HEK293 (cell line): ENCODE data around the gene PTPN6.

Source experiments
- CTCF ChIA-PET: fragments of 350-600 bp; formaldehyde crosslinking; extraction: SDS; loops from one replicate; lab custom pipeline; 2021; ENCODE audit warnings: antibody characterized with exemption; lab: Yijun Ruan, JAX
- POLR2A ChIA-PET: fragments of 300-600 bp; formaldehyde crosslinking; extraction: SDS; loops from one replicate; lab custom pipeline; 2020; ENCODE audit warnings: antibody characterized with exemption, inconsistent platforms; lab: Yijun Ruan, JAX
- H3K27ac ChIP-seq: fragments of 200-500 bp; sonication (Bioruptor generic); 2 replicates; pipeline ENCODE4 v1.5.1; 2014; ENCODE audit warnings: low read depth, low read length, control low read depth, inconsistent platforms; ENCODE audit errors: extremely low read depth
- H3K36me3 ChIP-seq, 2 experiments: fragments of 200-500 bp in 1 of 2; sonication (Bioruptor generic) in 1 of 2; 1 replicate in 1 of 2; 2 replicates in 1 of 2; pipeline ENCODE4 v1.5.1; 2014 to 2017; ENCODE audit warnings: inconsistent platforms in 2 of 2, low read length in 2 of 2; ENCODE audit not compliant: control insufficient read depth in 2 of 2, insufficient read depth in 1 of 2
- H3K4me1 ChIP-seq: fragments of 200-500 bp; sonication (Bioruptor generic); 2 replicates; pipeline ENCODE4 v1.5.1; 2014; ENCODE audit warnings: mild to moderate bottlenecking, low read length, inconsistent platforms; ENCODE audit not compliant: control insufficient read depth, insufficient read depth
- H3K4me3 ChIP-seq: 2 replicates; pipeline ENCODE4 v1.5.1; 2011; ENCODE audit warnings: low read depth, mild to moderate bottlenecking, control low read depth, low read length, moderate library complexity
- H3K9me3 ChIP-seq: fragments of 200-500 bp; sonication (Bioruptor generic); 2 replicates; pipeline ENCODE4 v1.5.1; 2014; ENCODE audit warnings: low read depth, low read length, inconsistent platforms; ENCODE audit not compliant: control insufficient read depth, insufficient read depth
- FEZF1 ChIP-seq: fragments of 450-650 bp; formaldehyde crosslinking; IDR thresholded peaks from 2 replicates; pipeline ENCODE4 v1.5.1; 2016; ENCODE audit warnings: missing biosample characterization, missing genetic modification characterization
- GLIS2 ChIP-seq: fragments of 450-650 bp; formaldehyde crosslinking; IDR thresholded peaks from 2 replicates; pipeline ENCODE4 v1.5.1; 2016; ENCODE audit warnings: missing biosample characterization, missing genetic modification characterization
- KLF1 ChIP-seq: fragments of 450-650 bp; formaldehyde crosslinking; IDR thresholded peaks from 2 replicates; pipeline ENCODE4 v1.5.1; 2016; ENCODE audit warnings: missing biosample characterization, missing genetic modification characterization
- KLF7 ChIP-seq: fragments of 450-650 bp; formaldehyde crosslinking; IDR thresholded peaks from 2 replicates; pipeline ENCODE4 v1.5.1; 2016; ENCODE audit warnings: missing biosample characterization, missing genetic modification characterization, borderline replicate concordance
- MZF1 ChIP-seq: fragments of 450-650 bp; formaldehyde crosslinking; IDR thresholded peaks from 2 replicates; pipeline ENCODE4 v1.5.1; 2017; ENCODE audit warnings: missing biosample characterization, missing genetic modification characterization, borderline replicate concordance
- ZBTB8A ChIP-seq: fragments of 450-650 bp; formaldehyde crosslinking; IDR thresholded peaks from 2 replicates; pipeline ENCODE4 v1.5.1; 2016; ENCODE audit warnings: missing biosample characterization, missing genetic modification characterization
- ZNF133 ChIP-seq: fragments of 450-650 bp; formaldehyde crosslinking; IDR thresholded peaks from 2 replicates; pipeline ENCODE4 v1.5.1; 2016; ENCODE audit warnings: missing biosample characterization, missing genetic modification characterization
- ZNF211 ChIP-seq: fragments of 450-650 bp; formaldehyde crosslinking; IDR thresholded peaks from 2 replicates; pipeline ENCODE4 v1.5.1; 2016; ENCODE audit warnings: low read depth, missing biosample characterization, missing genetic modification characterization
- ZNF248 ChIP-seq: fragments of 450-650 bp; formaldehyde crosslinking; IDR thresholded peaks from 2 replicates; pipeline ENCODE4 v1.5.1; 2017; ENCODE audit warnings: missing biosample characterization, missing genetic modification characterization
- ZNF433 ChIP-seq: fragments of 450-650 bp; formaldehyde crosslinking; IDR thresholded peaks from 2 replicates; pipeline ENCODE4 v1.5.1; 2016; ENCODE audit warnings: missing biosample characterization, missing genetic modification characterization, low read depth
- ZNF48 ChIP-seq: fragments of 450-650 bp; formaldehyde crosslinking; IDR thresholded peaks from 2 replicates; pipeline ENCODE4 v1.5.1; 2016; ENCODE audit warnings: missing biosample characterization, missing genetic modification characterization
- ZNF621 ChIP-seq: fragments of 450-650 bp; formaldehyde crosslinking; IDR thresholded peaks from 2 replicates; pipeline ENCODE4 v1.5.1; 2017; ENCODE audit warnings: missing biosample characterization, missing genetic modification characterization
- ZNF624 ChIP-seq: fragments of 450-650 bp; formaldehyde crosslinking; IDR thresholded peaks from 2 replicates; pipeline ENCODE4 v1.5.1; 2017; ENCODE audit warnings: missing biosample characterization, missing genetic modification characterization
- ZNF776 ChIP-seq: fragments of 450-650 bp; formaldehyde crosslinking; IDR thresholded peaks from 2 replicates; pipeline ENCODE4 v1.5.0; 2017; ENCODE audit warnings: missing biosample characterization, missing genetic modification characterization, borderline replicate concordance
- ZXDB ChIP-seq: fragments of 450-650 bp; formaldehyde crosslinking; IDR thresholded peaks from 2 replicates; pipeline ENCODE4 v1.5.1; 2016; ENCODE audit warnings: missing biosample characterization, missing genetic modification characterization
- TF ChIP-seq, protein P1 (sequence below): fragments of 450-650 bp; formaldehyde crosslinking; IDR thresholded peaks from 2 replicates; pipeline ENCODE4 v1.5.1; 2016; ENCODE audit warnings: missing biosample characterization, missing genetic modification characterization
- TF ChIP-seq, protein P2 (sequence below): fragments of 450-650 bp; formaldehyde crosslinking; IDR thresholded peaks from 2 replicates; pipeline ENCODE4 v1.5.1; 2017; ENCODE audit warnings: missing biosample characterization, missing genetic modification characterization
- TF ChIP-seq, protein P3 (sequence below): fragments of 450-650 bp; formaldehyde crosslinking; IDR thresholded peaks from 2 replicates; pipeline ENCODE4 v1.5.1; 2016; ENCODE audit warnings: missing biosample characterization, missing genetic modification characterization
- TF ChIP-seq, protein P4 (sequence below): fragments of 450-650 bp; formaldehyde crosslinking; IDR thresholded peaks from 2 replicates; pipeline ENCODE4 v1.5.1; 2016; ENCODE audit warnings: missing biosample characterization, missing genetic modification characterization

Gene PTPN6

DNA sequence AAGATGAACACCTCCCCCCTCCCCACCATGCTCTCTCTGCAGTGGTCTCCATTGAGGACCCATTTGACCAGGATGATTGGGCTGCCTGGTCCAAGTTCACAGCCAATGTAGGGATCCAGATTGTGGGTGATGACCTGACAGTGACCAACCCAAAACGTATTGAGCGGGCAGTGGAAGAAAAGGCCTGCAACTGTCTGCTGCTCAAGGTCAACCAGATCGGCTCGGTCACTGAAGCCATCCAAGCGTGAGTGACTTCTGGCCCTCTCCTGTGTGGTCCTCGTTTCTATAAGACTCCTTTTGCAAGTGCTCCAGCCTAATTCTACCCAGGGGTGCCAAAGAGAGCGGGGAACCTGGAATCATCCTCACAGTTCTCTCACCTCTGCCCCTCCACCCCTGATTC lies 29.6 kb upstream of the PTPN6 start:
- no peak overlapping the region for H3K27ac ChIP-seq
- H3K4me3 ChIP-seq: no peak overlapping the region
- H3K4me1 ChIP-seq: peaks cover 21% of the 10 kb centered on the region
- TF ChIP-seq, protein P1, sequence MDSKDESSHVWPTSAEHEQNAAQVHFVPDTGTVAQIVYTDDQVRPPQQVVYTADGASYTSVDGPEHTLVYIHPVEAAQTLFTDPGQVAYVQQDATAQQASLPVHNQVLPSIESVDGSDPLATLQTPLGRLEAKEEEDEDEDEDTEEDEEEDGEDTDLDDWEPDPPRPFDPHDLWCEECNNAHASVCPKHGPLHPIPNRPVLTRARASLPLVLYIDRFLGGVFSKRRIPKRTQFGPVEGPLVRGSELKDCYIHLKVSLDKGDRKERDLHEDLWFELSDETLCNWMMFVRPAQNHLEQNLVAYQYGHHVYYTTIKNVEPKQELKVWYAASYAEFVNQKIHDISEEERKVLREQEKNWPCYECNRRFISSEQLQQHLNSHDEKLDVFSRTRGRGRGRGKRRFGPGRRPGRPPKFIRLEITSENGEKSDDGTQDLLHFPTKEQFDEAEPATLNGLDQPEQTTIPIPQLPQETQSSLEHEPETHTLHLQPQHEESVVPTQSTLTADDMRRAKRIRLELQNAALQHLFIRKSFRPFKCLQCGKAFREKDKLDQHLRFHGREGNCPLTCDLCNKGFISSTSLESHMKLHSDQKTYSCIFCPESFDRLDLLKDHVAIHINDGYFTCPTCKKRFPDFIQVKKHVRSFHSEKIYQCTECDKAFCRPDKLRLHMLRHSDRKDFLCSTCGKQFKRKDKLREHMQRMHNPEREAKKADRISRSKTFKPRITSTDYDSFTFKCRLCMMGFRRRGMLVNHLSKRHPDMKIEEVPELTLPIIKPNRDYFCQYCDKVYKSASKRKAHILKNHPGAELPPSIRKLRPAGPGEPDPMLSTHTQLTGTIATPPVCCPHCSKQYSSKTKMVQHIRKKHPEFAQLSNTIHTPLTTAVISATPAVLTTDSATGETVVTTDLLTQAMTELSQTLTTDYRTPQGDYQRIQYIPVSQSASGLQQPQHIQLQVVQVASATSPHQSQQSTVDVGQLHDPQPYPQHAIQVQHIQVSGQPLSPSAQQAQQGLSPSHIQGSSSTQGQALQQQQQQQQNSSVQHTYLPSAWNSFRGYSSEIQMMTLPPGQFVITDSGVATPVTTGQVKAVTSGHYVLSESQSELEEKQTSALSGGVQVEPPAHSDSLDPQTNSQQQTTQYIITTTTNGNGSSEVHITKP (tag by site-specific recombination): no peak
- TF ChIP-seq ZNF211 (tag by site-specific recombination) (no peak), ZNF48 (no peak), ZBTB8A (tag by site-specific recombination) (no peak), ZNF624 (tag by site-specific recombination) (no peak), ZXDB (tag by site-specific recombination) (no peak), ZNF133 (tag by site-specific recombination) (no peak), ZNF433 (tag by site-specific recombination) (no peak), FEZF1 (tag by site-specific recombination) (no peak), ZNF248 (tag by site-specific recombination) (no peak), MZF1 (tag by site-specific recombination) (no peak), ZNF776 (tag by site-specific recombination) (no peak), KLF1 (tag by site-specific recombination) (no peak), KLF7 (tag by site-specific recombination) (no peak), GLIS2 (tag by site-specific recombination) (no peak), ZNF621 (tag by site-specific recombination) (no peak)
- TF ChIP-seq, protein P2, sequence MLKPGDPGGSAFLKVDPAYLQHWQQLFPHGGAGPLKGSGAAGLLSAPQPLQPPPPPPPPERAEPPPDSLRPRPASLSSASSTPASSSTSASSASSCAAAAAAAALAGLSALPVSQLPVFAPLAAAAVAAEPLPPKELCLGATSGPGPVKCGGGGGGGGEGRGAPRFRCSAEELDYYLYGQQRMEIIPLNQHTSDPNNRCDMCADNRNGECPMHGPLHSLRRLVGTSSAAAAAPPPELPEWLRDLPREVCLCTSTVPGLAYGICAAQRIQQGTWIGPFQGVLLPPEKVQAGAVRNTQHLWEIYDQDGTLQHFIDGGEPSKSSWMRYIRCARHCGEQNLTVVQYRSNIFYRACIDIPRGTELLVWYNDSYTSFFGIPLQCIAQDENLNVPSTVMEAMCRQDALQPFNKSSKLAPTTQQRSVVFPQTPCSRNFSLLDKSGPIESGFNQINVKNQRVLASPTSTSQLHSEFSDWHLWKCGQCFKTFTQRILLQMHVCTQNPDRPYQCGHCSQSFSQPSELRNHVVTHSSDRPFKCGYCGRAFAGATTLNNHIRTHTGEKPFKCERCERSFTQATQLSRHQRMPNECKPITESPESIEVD: no peak
- TF ChIP-seq, protein P3, sequence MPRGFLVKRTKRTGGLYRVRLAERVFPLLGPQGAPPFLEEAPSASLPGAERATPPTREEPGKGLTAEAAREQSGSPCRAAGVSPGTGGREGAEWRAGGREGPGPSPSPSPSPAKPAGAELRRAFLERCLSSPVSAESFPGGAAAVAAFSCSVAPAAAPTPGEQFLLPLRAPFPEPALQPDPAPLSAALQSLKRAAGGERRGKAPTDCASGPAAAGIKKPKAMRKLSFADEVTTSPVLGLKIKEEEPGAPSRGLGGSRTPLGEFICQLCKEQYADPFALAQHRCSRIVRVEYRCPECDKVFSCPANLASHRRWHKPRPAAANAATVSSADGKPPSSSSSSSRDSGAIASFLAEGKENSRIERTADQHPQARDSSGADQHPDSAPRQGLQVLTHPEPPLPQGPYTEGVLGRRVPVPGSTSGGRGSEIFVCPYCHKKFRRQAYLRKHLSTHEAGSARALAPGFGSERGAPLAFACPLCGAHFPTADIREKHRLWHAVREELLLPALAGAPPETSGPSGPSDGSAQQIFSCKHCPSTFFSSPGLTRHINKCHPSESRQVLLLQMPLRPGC (tag by site-specific recombination): no peak
- TF ChIP-seq, protein P4, sequence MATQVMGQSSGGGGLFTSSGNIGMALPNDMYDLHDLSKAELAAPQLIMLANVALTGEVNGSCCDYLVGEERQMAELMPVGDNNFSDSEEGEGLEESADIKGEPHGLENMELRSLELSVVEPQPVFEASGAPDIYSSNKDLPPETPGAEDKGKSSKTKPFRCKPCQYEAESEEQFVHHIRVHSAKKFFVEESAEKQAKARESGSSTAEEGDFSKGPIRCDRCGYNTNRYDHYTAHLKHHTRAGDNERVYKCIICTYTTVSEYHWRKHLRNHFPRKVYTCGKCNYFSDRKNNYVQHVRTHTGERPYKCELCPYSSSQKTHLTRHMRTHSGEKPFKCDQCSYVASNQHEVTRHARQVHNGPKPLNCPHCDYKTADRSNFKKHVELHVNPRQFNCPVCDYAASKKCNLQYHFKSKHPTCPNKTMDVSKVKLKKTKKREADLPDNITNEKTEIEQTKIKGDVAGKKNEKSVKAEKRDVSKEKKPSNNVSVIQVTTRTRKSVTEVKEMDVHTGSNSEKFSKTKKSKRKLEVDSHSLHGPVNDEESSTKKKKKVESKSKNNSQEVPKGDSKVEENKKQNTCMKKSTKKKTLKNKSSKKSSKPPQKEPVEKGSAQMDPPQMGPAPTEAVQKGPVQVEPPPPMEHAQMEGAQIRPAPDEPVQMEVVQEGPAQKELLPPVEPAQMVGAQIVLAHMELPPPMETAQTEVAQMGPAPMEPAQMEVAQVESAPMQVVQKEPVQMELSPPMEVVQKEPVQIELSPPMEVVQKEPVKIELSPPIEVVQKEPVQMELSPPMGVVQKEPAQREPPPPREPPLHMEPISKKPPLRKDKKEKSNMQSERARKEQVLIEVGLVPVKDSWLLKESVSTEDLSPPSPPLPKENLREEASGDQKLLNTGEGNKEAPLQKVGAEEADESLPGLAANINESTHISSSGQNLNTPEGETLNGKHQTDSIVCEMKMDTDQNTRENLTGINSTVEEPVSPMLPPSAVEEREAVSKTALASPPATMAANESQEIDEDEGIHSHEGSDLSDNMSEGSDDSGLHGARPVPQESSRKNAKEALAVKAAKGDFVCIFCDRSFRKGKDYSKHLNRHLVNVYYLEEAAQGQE: no peak
- TF ChIP-seq, all 188 proteins: peak for 0
- CTCF ChIA-PET: interaction anchor here (0.6 to 6.1 kb wide), 5 partner anchors 16 to 171 kb away, joined by 3 to 52 read pairs (median 4); partner anchors contain the start of genes C12orf57, C1R and RNU7-1
- Histone ChIP-seq H3K36me3 (peaks cover 19 to 58% of the 10 kb centered on the region in 2 experiments), H3K9me3 (no peaks in the 10 kb centered on the region)
- POLR2A ChIA-PET: interaction anchor here (1.4 to 6.2 kb wide), 2 partner anchors 16 to 23 kb away, joined by 4 to 99 read pairs; partner anchors contain the start of genes C12orf57 and RNU7-1
